GM06990 (cell line): ENCODE measurements around the gene RPL37A.

Experiments used
- DNase-seq: peaks from one replicate; pipeline ENCODE4 v3.0.0-alpha.2; 2011; ENCODE audit not compliant: insufficient read length; ENCODE audit errors: extremely low read depth
- H3K27me3 ChIP-seq: replicated peaks from 2 replicates; pipeline ENCODE4 v1.6.0; 2011; ENCODE audit warnings: low read length; ENCODE audit not compliant: control insufficient read depth, insufficient read depth
- H3K36me3 ChIP-seq: 2 replicates; pipeline ENCODE4 v1.5.1; 2011; ENCODE audit warnings: low read length; ENCODE audit not compliant: control insufficient read depth, insufficient read depth
- H3K4me3 ChIP-seq: replicated peaks from 2 replicates; pipeline ENCODE4 v1.5.1; 2011; ENCODE audit warnings: low read depth, mild to moderate bottlenecking, control low read depth, low read length
- CTCF ChIP-seq: IDR thresholded peaks from 2 replicates; pipeline ENCODE4 v1.5.1; 2011; ENCODE audit warnings: low read length, control low read depth, mild to moderate bottlenecking, inconsistent platforms; ENCODE audit not compliant: insufficient read depth, poor library complexity, severe bottlenecking

RPL37A gene

GRCh38 chr2:216474925-216475670 is 23.5 kb upstream of the RPL37A start:
- H3K4me3 ChIP-seq: no peak overlapping the region
- TF ChIP-seq CTCF: no peak
- H3K27me3 ChIP-seq: no peaks in the 10 kb centered on the region
- H3K36me3 ChIP-seq: peaks cover 10% of the 10 kb centered on the region
- peak; percentile 49 for DNase-seq

GRCh38 chr2:216475767-216476166 is 22.9 kb upstream of the RPL37A start:
- Histone ChIP-seq H3K36me3 (peaks cover 10% of the 10 kb centered on the region), H3K27me3 (no peaks in the 10 kb centered on the region), H3K4me3 (no peak overlapping the region)
- DNase-seq: no peak
- TF ChIP-seq CTCF: no peak

GRCh38 chr2:216477283-216478035 is 21.2 kb upstream of the RPL37A start:
- no peak for DNase-seq
- Histone ChIP-seq H3K36me3 (peaks cover 10% of the 10 kb centered on the region), H3K4me3 (no peak overlapping the region), H3K27me3 (no peaks in the 10 kb centered on the region)
- TF ChIP-seq CTCF: no peak

- Histone ChIP-seq H3K36me3 (peaks cover 10% of the 10 kb centered on the region), H3K4me3 (no peak overlapping the region), H3K27me3 (no peaks in the 10 kb centered on the region)
- no peak for DNase-seq
- no peak for TF ChIP-seq CTCF
These were observed 20.5 kb upstream of the RPL37A start for GRCh38 chr2:216478151-216478550.

GRCh38 chr2:216478791-216479190 is 19.9 kb upstream of the RPL37A start:
- Histone ChIP-seq H3K27me3 (no peaks in the 10 kb centered on the region), H3K36me3 (peaks cover 10% of the 10 kb centered on the region), H3K4me3 (no peak overlapping the region)
- no peak for TF ChIP-seq CTCF
- no peak for DNase-seq
